Right lobe of liver (tissue), 6 donors: ENCODE data around the gene GFRA1. TPM values are rescaled to one million over a fixed set of nuclear protein-coding genes. Genes with fewer than 3 reads are reported as not detected.

Experiments used
- ATAC-seq, 4 donors: fragments of 200-7000 bp; cut with Tn5 transposase; one replicate each; pipeline ENCODE4 v1.9.1; 2020; ENCODE audit warnings: mild to moderate bottlenecking in 4 of 4, moderate library complexity in 4 of 4
- DNase-seq, 3 donors: peaks; one replicate each; pipeline ENCODE4 v3.0.0-alpha.2; 2020
- H3K27ac ChIP-seq, 3 donors: fragments of 200-600 bp; one replicate each; pipeline ENCODE4 v1.8.0; 2022
- H3K27me3 ChIP-seq, 2 donors: fragments of 200-600 bp; one replicate each; pipeline ENCODE4 v1.8.0; 2022
- H3K36me3 ChIP-seq, 4 donors: fragments of 200-600 bp; sonication (generic) in 1 of 4; one replicate each; pipeline versions ENCODE4 v1.5.1 to v1.8.0; 2017 to 2022; ENCODE audit warnings: control low read depth in 1 of 4
- H3K4me1 ChIP-seq, 4 donors: fragments of 200-600 bp; sonication (generic) in 1 of 4; one replicate each; pipeline versions ENCODE4 v1.5.1 to v1.8.0; 2017 to 2022; ENCODE audit warnings: control low read depth in 1 of 4
- H3K4me3 ChIP-seq, 3 donors: fragments of 200-600 bp; one replicate each; pipeline ENCODE4 v1.8.0; 2022
- H3K9me3 ChIP-seq, 4 donors: fragments of 200-600 bp; sonication (generic) in 1 of 4; one replicate each; pipeline versions ENCODE4 v1.5.1 to v1.8.0; 2017 to 2022; ENCODE audit warnings: control low read depth in 1 of 4
- CTCF ChIP-seq, 4 donors: fragments of 200-600 bp in 3 of 4; fragments of 450-650 bp in 1 of 4; IDR thresholded peaks; one replicate each; pipeline versions ENCODE4 v1.5.1 to v1.8.0; 2016 to 2022; ENCODE audit warnings: antibody characterized with exemption in 4 of 4, mild to moderate bottlenecking in 2 of 4
- POLR2A ChIP-seq: fragments of 450-650 bp; IDR thresholded peaks from one replicate; pipeline ENCODE4 v1.6.1; 2017; ENCODE audit warnings: antibody characterized with exemption, mild to moderate bottlenecking
- WGBS: methylation state at CpG from one replicate; pipeline ENCODE4 v1.1.6; 2018; ENCODE audit warnings: low coverage, low lambda C conversion rate; ENCODE audit not compliant: insufficient coverage; ENCODE audit errors: missing lambda C conversion rate; 5-methylcytosine and 5-hydroxymethylcytosine counted together
- intact Hi-C, 2 donors: fragments of 100-400 bp; cut with DNase I; formaldehyde crosslinking; loops; one replicate each; pipeline versions ENCODE4 v1.11.2 to v1.14.1; 2022
- total RNA-seq, 6 experiments: library from RNA; depleted of rRNA in 2 of 6; stranded (reverse); fragments of >200 nt in 2 of 6; fragmentation: NEBNext Ultra II Directional in 3 of 6; extraction: Animal tissue kit (Norgen Biotek cat#: 25700) in 3 of 6; gene quantifications; one replicate each; pipeline versions ENCODE4 v1.1.0 to v1.2.4, GENCODE V29; 2016 to 2023
- donor health status: DM: no; HTN: yes; CAD: no.
- donor health status: DM: no; HTN: no; CAD: no.
- donor health status: DM: no; HTN: no; CAD: no.
- donor health status: DM: no; HTN: yes; CAD: no.
- donor health status: DM: no; HTN: yes; CAD: no.

Gene GFRA1
- total RNA-seq, 6 experiments from 2014 or later, result 17.9 to 67.8 (median 42.8) TPM

- Histone ChIP-seq H3K27ac (peak overlapping the region in 2 of 3 donors; percentile 36 to 52), H3K9me3 (no peaks in the 10 kb centered on the region), H3K4me3 (no peak overlapping the region), H3K36me3 (no peaks in the 10 kb centered on the region), H3K4me1 (peaks cover 0 to 18% (median 9%) of the 10 kb centered on the region in 4 donors), H3K27me3 (no peaks in the 10 kb centered on the region)
- TF ChIP-seq CTCF (IDR thresholded peaks at IDR 0.05) (no peak), POLR2A (no peak)
- intact Hi-C loops, result no loop called here
- ATAC-seq (peak in 1 of 4 donors; percentile 12), DNase-seq (no peak)
Measured at GRCh38 chr10:116201011-116201410, 72.0 kb downstream of the GFRA1 start.

DNA sequence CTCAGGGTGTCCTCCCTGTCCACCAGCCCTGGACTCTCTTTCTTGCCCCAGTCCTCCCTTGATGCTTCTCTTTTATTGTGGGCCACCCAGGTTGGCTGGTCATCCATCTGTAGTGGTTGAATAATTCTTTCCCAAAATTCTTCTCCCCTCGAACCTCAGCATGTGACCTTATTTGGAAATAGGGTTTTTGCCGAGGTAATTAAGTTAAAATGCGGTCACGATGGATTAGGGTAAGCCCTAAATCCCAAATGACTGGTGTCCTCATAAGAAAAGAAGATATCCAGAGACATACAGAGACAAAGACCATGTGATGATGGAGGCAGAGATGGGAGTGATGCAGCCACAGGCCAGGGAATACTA, 74.3 kb downstream of the GFRA1 start:
- Histone ChIP-seq H3K9me3 (no peaks in the 10 kb centered on the region), H3K27me3 (no peaks in the 10 kb centered on the region), H3K36me3 (no peaks in the 10 kb centered on the region), H3K4me3 (no peak overlapping the region), H3K27ac (no peak overlapping the region), H3K4me1 (peaks cover 0 to 21% (median 7%) of the 10 kb centered on the region in 4 donors)
- ATAC-seq (no peak), DNase-seq (no peak)
- intact Hi-C loops, result no loop called here
- no peak for TF ChIP-seq CTCF (IDR thresholded peaks at IDR 0.05)
- no peak for TF ChIP-seq POLR2A
- 74% methylated on average over 4 of the region's 4 CpGs for WGBS

DNA sequence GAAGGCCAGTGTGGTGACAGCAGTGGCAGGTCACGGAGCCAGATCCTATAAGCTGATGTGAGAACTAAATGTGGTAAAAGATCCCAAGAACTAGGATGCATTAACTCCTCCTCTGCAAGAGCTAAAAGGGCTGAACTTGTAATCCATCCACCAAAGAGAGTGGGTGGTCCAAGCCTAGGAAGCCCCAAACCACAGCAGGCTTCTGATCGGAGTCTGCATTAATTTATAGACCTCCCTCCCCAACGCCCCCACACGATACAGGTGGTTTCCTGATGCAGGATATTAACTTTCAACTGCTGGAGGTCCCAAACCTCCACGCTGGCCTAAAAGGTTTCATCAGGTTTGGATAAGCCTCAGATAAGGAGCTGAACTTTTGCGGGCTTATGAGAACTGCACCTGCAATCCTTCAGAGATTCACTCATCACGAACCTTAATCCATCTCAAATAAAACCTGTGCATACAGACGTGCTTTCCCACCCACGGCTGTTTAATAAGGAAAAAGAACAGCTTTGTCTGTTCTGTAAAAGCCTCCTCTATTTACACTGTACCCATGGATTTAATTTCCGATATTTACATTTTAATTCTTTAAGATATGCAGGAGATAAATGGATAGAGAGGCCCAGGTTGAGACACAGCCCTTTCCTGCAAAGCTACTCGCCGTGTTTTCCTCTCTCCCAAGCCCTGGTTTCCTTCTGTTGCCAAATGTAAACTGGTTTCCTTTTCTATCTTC, 74.9 kb downstream of the GFRA1 start:
- H3K27ac ChIP-seq, result no peak overlapping the region
- 83% methylated on average over 10 of the region's 12 CpGs for WGBS
- ATAC-seq, result no peak
- H3K4me1 ChIP-seq, result peaks cover 0 to 25% (median 10%) of the 10 kb centered on the region in 4 donors
- no peaks in the 10 kb centered on the region for H3K27me3 ChIP-seq
- TF ChIP-seq POLR2A (no peak), CTCF (IDR thresholded peaks at IDR 0.05) (no peak)
- H3K9me3 ChIP-seq, result no peaks in the 10 kb centered on the region
- no peaks in the 10 kb centered on the region for H3K36me3 ChIP-seq
- intact Hi-C loops, result no loop called here
- DNase-seq, result no peak
- no peak overlapping the region for H3K4me3 ChIP-seq

- ATAC-seq, result no peak
- peaks cover 0 to 26% (median 6%) of the 10 kb centered on the region in 4 donors for H3K4me1 ChIP-seq
- intact Hi-C loops, result no loop called here
- DNase-seq, result no peak
- 90% methylated on average over 1 of the region's 4 CpGs for WGBS
- H3K4me3 ChIP-seq, result no peak overlapping the region
- no peaks in the 10 kb centered on the region for H3K36me3 ChIP-seq
- TF ChIP-seq CTCF (IDR thresholded peaks at IDR 0.05) (no peak), POLR2A (no peak)
- no peaks in the 10 kb centered on the region for H3K27me3 ChIP-seq
- H3K9me3 ChIP-seq, result no peaks in the 10 kb centered on the region
- no peak overlapping the region for H3K27ac ChIP-seq
Measured at GRCh38 chr10:116195583-116195982, 77.4 kb downstream of the GFRA1 start.
